Measurements from ENCODE around the gene PELI2. TPM values are rescaled to one million over a fixed set of nuclear protein-coding genes. Genes with fewer than 3 reads are reported as not detected.

Gene PELI2
- polyA plus RNA-seq, 1 donor (not counting 4 experiments of a cell fraction or from before 2014, with no cell fraction given): not detected

DNA sequence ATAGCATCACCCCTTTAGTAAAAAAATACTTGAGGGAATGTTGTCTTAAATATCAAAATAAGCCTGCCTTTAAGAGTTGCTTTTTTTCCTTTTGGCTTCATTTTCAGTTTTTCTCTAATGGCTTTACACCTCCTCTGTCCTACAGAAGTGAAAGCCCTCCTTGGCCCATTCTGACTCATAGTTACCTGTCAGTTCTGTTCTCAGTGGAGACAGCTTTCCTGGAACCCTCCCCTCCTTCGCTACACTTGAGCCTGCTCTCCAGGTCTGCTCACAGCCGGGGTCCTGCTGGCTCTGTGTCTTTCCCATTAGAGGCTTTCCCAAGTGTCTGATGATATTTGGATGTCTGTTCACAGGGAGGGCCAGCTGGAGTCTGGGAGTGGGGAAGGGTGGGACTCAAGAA lies 84.0 kb downstream of the PELI2 start:
- no peak overlapping the region for H3K9ac ChIP-seq (ENCODE audit: control insufficient read depth, extremely low read depth, insufficient read depth, low read length)
- dilution Hi-C loops (cut with MboI; ENCODE audit: extremely low pct_ligation_motif_present, low sequenced_read_pairs): no loop called here
- H3K27me3 ChIP-seq (ENCODE audit: control insufficient read depth, extremely low read depth, insufficient read depth, low read length): no peaks in the 10 kb centered on the region
- FAIRE-seq: no peak
- H3K79me2 ChIP-seq (ENCODE audit: control insufficient read depth, insufficient read depth, low read length): no peaks in the 10 kb centered on the region
- H3K4me2 ChIP-seq (ENCODE audit: control insufficient read depth, extremely low read depth, insufficient read depth, low read depth, low read length): no peak overlapping the region
- no peak overlapping the region for H2AFZ ChIP-seq (ENCODE audit: control insufficient read depth, low read length)
- no peak for TF ChIP-seq CTCF (optimal IDR thresholded peaks at IDR 0.05 in 1 of 3, IDR thresholded peaks at IDR 0.05 in 1 of 3, conservative IDR thresholded peaks at IDR 0.05 in 1 of 3; ENCODE audit: extremely low read depth in 1 of 3, insufficient read depth in 2 of 3, low read length in 3 of 3)
- TF ChIP-seq EZH2 (IDR thresholded peaks at IDR 0.05; ENCODE audit: low read length): no peak
- no peak for DNase-seq (ENCODE audit: low read depth, low spot score)
- no peaks in the 10 kb centered on the region for H3K9me3 ChIP-seq (ENCODE audit: control insufficient read depth, low read depth, low read length)
- H3K4me1 ChIP-seq (ENCODE audit: control insufficient read depth, extremely low read depth, insufficient read depth, low read length): no peaks in the 10 kb centered on the region
- H4K20me1 ChIP-seq (ENCODE audit: control insufficient read depth, extremely low read depth, insufficient read depth, low read length): no peaks in the 10 kb centered on the region
- H3K36me3 ChIP-seq (ENCODE audit: control insufficient read depth in 2 of 2, extremely low read depth in 1 of 2, insufficient read depth in 2 of 2, low read length in 2 of 2): no peaks in the 10 kb centered on the region
- H3K4me3 ChIP-seq (ENCODE audit: control insufficient read depth in 2 of 3, extremely low read depth in 1 of 3, insufficient read depth in 2 of 3, low read depth in 1 of 3, low read length in 3 of 3): no peak overlapping the region
- no peaks in the 10 kb centered on the region for H3K9me1 ChIP-seq (ENCODE audit: control insufficient read depth, extremely low read depth, insufficient read depth, low read length)
- no peak overlapping the region for H3K27ac ChIP-seq (ENCODE audit: control insufficient read depth, insufficient read depth, low read length)

GRCh38 chr14:56205881-56206280 lies 87.7 kb downstream of the PELI2 start:
- dilution Hi-C loops (cut with MboI; ENCODE audit: extremely low pct_ligation_motif_present, low sequenced_read_pairs): no loop called here

More at GRCh38 chr14:56205881-56206280, 87.7 kb downstream of the PELI2 start:
- H3K36me3 ChIP-seq (ENCODE audit: control insufficient read depth in 2 of 2, extremely low read depth in 1 of 2, insufficient read depth in 2 of 2, low read length in 2 of 2): no peaks in the 10 kb centered on the region
- H3K9me3 ChIP-seq (ENCODE audit: control insufficient read depth, low read depth, low read length): no peaks in the 10 kb centered on the region
- DNase-seq (ENCODE audit: low read depth, low spot score) (no peak), FAIRE-seq (peak; percentile 44)
- TF ChIP-seq EZH2 (IDR thresholded peaks at IDR 0.05; ENCODE audit: low read length) (no peak), CTCF (optimal IDR thresholded peaks at IDR 0.05 in 1 of 3, IDR thresholded peaks at IDR 0.05 in 1 of 3, conservative IDR thresholded peaks at IDR 0.05 in 1 of 3; ENCODE audit: extremely low read depth in 1 of 3, insufficient read depth in 2 of 3, low read length in 3 of 3) (no peak)
- H3K27ac ChIP-seq (ENCODE audit: control insufficient read depth, insufficient read depth, low read length): no peak overlapping the region
- H3K9ac ChIP-seq (ENCODE audit: control insufficient read depth, extremely low read depth, insufficient read depth, low read length): no peak overlapping the region
- no peak overlapping the region for H2AFZ ChIP-seq (ENCODE audit: control insufficient read depth, low read length)
- H3K4me1 ChIP-seq (ENCODE audit: control insufficient read depth, extremely low read depth, insufficient read depth, low read length): no peaks in the 10 kb centered on the region
- no peaks in the 10 kb centered on the region for H3K79me2 ChIP-seq (ENCODE audit: control insufficient read depth, insufficient read depth, low read length)
- no peaks in the 10 kb centered on the region for H3K27me3 ChIP-seq (ENCODE audit: control insufficient read depth, extremely low read depth, insufficient read depth, low read length)
- no peak overlapping the region for H3K4me3 ChIP-seq (ENCODE audit: control insufficient read depth in 2 of 3, extremely low read depth in 1 of 3, insufficient read depth in 2 of 3, low read depth in 1 of 3, low read length in 3 of 3)
- no peaks in the 10 kb centered on the region for H3K9me1 ChIP-seq (ENCODE audit: control insufficient read depth, extremely low read depth, insufficient read depth, low read length)
- no peaks in the 10 kb centered on the region for H4K20me1 ChIP-seq (ENCODE audit: control insufficient read depth, extremely low read depth, insufficient read depth, low read length)
- peak overlapping the region; percentile 19 for H3K4me2 ChIP-seq (ENCODE audit: control insufficient read depth, extremely low read depth, insufficient read depth, low read depth, low read length)

Data from keratinocyte (primary cell).